NB4 (cell line): ENCODE data around the gene MCRIP1.

Experiments used
- POLR2A ChIP-seq: IDR thresholded peaks from 2 replicates; pipeline ENCODE4 v1.6.1; 2011; ENCODE audit warnings: mild to moderate bottlenecking; ENCODE audit not compliant: insufficient read length; ENCODE audit errors: extremely low read depth
- TF ChIP-seq, protein P1 (sequence below): IDR thresholded peaks from one replicate; pipeline ENCODE4 v1.5.1; 2012; ENCODE audit warnings: low read depth, low read length

DNA sequence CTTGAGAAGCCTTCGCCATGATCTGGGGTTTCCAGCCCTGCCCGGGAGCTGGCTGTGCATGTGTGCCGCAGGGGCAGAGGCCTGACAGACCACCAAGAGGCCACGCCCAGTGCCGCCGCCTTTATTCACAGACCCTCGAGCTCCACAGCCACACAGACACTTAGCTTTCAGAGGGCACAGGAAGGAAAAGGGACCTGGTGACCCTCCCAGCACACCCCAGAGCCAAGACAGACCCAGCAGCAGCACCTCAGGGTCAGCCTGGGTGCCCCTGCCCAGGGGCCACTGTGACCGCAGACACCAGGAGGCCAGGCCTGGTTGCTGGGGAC is 10.8 kb downstream of the MCRIP1 start:
- TF ChIP-seq, protein P1, sequence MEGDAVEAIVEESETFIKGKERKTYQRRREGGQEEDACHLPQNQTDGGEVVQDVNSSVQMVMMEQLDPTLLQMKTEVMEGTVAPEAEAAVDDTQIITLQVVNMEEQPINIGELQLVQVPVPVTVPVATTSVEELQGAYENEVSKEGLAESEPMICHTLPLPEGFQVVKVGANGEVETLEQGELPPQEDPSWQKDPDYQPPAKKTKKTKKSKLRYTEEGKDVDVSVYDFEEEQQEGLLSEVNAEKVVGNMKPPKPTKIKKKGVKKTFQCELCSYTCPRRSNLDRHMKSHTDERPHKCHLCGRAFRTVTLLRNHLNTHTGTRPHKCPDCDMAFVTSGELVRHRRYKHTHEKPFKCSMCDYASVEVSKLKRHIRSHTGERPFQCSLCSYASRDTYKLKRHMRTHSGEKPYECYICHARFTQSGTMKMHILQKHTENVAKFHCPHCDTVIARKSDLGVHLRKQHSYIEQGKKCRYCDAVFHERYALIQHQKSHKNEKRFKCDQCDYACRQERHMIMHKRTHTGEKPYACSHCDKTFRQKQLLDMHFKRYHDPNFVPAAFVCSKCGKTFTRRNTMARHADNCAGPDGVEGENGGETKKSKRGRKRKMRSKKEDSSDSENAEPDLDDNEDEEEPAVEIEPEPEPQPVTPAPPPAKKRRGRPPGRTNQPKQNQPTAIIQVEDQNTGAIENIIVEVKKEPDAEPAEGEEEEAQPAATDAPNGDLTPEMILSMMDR, result no peak
- TF ChIP-seq POLR2A, result no peak
